Activated B cell treated with CpG ODN at 0.5 μM for 24 hours (primary cell): Measurements from ENCODE around the gene MAML2. TPM values are rescaled to one million over a fixed set of nuclear protein-coding genes. Genes with fewer than 3 reads are reported as not detected.

Source experiments
- ATAC-seq: fragments of 200-7000 bp; cut with Tn5 transposase; one replicate; pipeline ENCODE4 v1.10.0; 2021; ENCODE audit warnings: low read depth, mild to moderate bottlenecking, moderate library complexity
- CTCF ChIA-PET: fragments of 350-600 bp; sonication (Branson Sonifier 250); formaldehyde crosslinking; loops from one replicate; lab custom pipeline; 2021; ENCODE audit warnings: antibody characterized with exemption; lab: Charles Lee
- POLR2A ChIA-PET: fragments of 350-600 bp; sonication (Branson Sonifier 250); formaldehyde crosslinking; loops from one replicate; lab custom pipeline; 2021; ENCODE audit warnings: antibody characterized with exemption; lab: Charles Lee
- DNase-seq: peaks from one replicate; pipeline ENCODE4 v3.0.0; 2022
- H3K27ac Mint-ChIP-seq: one replicate; pipeline ENCODE4 v1.8.0; 2020; ENCODE audit warnings: mixed read lengths
- H3K27me3 Mint-ChIP-seq: one replicate; pipeline ENCODE4 v1.8.0; 2021; ENCODE audit warnings: mixed read lengths
- H3K36me3 Mint-ChIP-seq: one replicate; pipeline ENCODE4 v1.8.0; 2021; ENCODE audit warnings: low read depth, mixed read lengths
- H3K4me1 Mint-ChIP-seq: one replicate; pipeline ENCODE4 v1.8.0; 2021; ENCODE audit warnings: mixed read lengths
- H3K4me3 Mint-ChIP-seq: one replicate; pipeline ENCODE4 v1.8.0; 2020; ENCODE audit warnings: mild to moderate bottlenecking, mixed read lengths
- H3K9me3 Mint-ChIP-seq: one replicate; pipeline ENCODE4 v1.8.0; 2020; ENCODE audit warnings: mixed read lengths
- CTCF ChIP-seq: fragments of 200-600 bp; IDR thresholded peaks from one replicate; pipeline ENCODE4 v1.8.0; 2022; ENCODE audit warnings: antibody characterized with exemption, mild to moderate bottlenecking
- intact Hi-C: fragments of 100-400 bp; cut with micrococcal nuclease; formaldehyde crosslinking; loops from one replicate; pipeline ENCODE4 v1.15.1; 2024
- total RNA-seq: library from RNA; stranded (reverse); gene quantifications from 2 replicates; pipeline ENCODE4 v1.2.3, GENCODE V29; 2022

MAML2 gene
- total RNA-seq, 1 donor from 2014 or later = 24.8 TPM

- no peak overlapping the region for H3K4me3 Mint-ChIP-seq
Measured at GRCh38 chr11:96112192-96113128, 230.5 kb downstream of the MAML2 start.

GRCh38 chr11:96111308-96111707, 231.7 kb downstream of the MAML2 start:
- ATAC-seq = no peak
- ChIA-PET CTCF (interaction anchor here (1.4 kb wide), 1 partner anchor 231 kb away, joined by 3 read pairs; the partner anchor contains the start of gene MAML2), POLR2A (no interaction called here)
- Mint-ChIP-seq H3K4me1 (peaks cover 9% of the 10 kb centered on the region), H3K9me3 (no peaks in the 10 kb centered on the region), H3K36me3 (peaks cover 14% of the 10 kb centered on the region), H3K27me3 (no peaks in the 10 kb centered on the region), H3K27ac (no peak overlapping the region), H3K4me3 (no peak overlapping the region)
- TF ChIP-seq CTCF = no peak
- intact Hi-C loops = no loop called here
- no peak for DNase-seq

More at GRCh38 chr11:96112192-96113128, 230.5 kb downstream of the MAML2 start:
- CTCF ChIA-PET = interaction anchor here (1.4 kb wide), 1 partner anchor 230 kb away, joined by 3 read pairs; the partner anchor contains the start of gene MAML2
- POLR2A ChIA-PET = no interaction called here
- no peaks in the 10 kb centered on the region for H3K9me3 Mint-ChIP-seq
- DNase-seq = no peak
- ATAC-seq = no peak
- H3K27ac Mint-ChIP-seq = no peak overlapping the region
- peaks cover 9% of the 10 kb centered on the region for H3K4me1 Mint-ChIP-seq
- no peaks in the 10 kb centered on the region for H3K27me3 Mint-ChIP-seq
- peaks cover 14% of the 10 kb centered on the region for H3K36me3 Mint-ChIP-seq
- TF ChIP-seq CTCF = no peak
- intact Hi-C loops = no loop called here

- H3K27ac Mint-ChIP-seq = no peak overlapping the region
Measured at GRCh38 chr11:96110302-96110701, 232.7 kb downstream of the MAML2 start.

GRCh38 chr11:96109331-96110030, 233.5 kb downstream of the MAML2 start:
- intact Hi-C loops = no loop called here
- H3K9me3 Mint-ChIP-seq = no peaks in the 10 kb centered on the region
- CTCF ChIA-PET = no interaction called here
- H3K27ac Mint-ChIP-seq = no peak overlapping the region
- H3K4me1 Mint-ChIP-seq = peaks cover 9% of the 10 kb centered on the region
- H3K27me3 Mint-ChIP-seq = no peaks in the 10 kb centered on the region
- POLR2A ChIA-PET = no interaction called here
- DNase-seq (no peak), ATAC-seq (no peak)
- TF ChIP-seq CTCF = no peak
- H3K36me3 Mint-ChIP-seq = peaks cover 6% of the 10 kb centered on the region
- no peak overlapping the region for H3K4me3 Mint-ChIP-seq

More at GRCh38 chr11:96110302-96110701, 232.7 kb downstream of the MAML2 start:
- DNase-seq (no peak), ATAC-seq (no peak)
- H3K4me1 Mint-ChIP-seq = peaks cover 9% of the 10 kb centered on the region
- peaks cover 11% of the 10 kb centered on the region for H3K36me3 Mint-ChIP-seq
- intact Hi-C loops = no loop called here
- ChIA-PET POLR2A (no interaction called here), CTCF (no interaction called here)
- no peak overlapping the region for H3K4me3 Mint-ChIP-seq
- no peak for TF ChIP-seq CTCF
- no peaks in the 10 kb centered on the region for H3K27me3 Mint-ChIP-seq
- H3K9me3 Mint-ChIP-seq = no peaks in the 10 kb centered on the region
